Measurements from ENCODE around the gene COBL. TPM values are rescaled to one million over a fixed set of nuclear protein-coding genes. Genes with fewer than 3 reads are reported as not detected.

Gene COBL
- total RNA-seq, 1 experiment from 2014 or later = 0.39 TPM

- no TSS peak for BruUV-seq (replicated peaks)
- H3K36me3 ChIP-seq (ENCODE audit: control insufficient read depth, insufficient read depth, low read length) = no peaks in the 10 kb centered on the region
- CTCF ChIA-PET = no interaction called here
- in situ Hi-C loops (cut with HindIII; ENCODE audit: low pct_unique_long_range_greater_than_20kb, low sequenced_read_pairs) (no loop called here), intact Hi-C loops (cut with micrococcal nuclease; ENCODE audit: unreplicated experiment) (no loop called here)
- POLR2A ChIA-PET = no interaction called here
- DNase-seq (ENCODE audit: low read depth, low spot score) (no peak), ATAC-seq (no peak)
- TF ChIP-seq POLR2AphosphoS5 (IDR thresholded peaks at IDR 0.05; ENCODE audit: low read depth, low read length) = no peak
- no peak for TF ChIP-seq CTCF (IDR thresholded peaks at IDR 0.05)
- TF ChIP-seq TCF7L2 (IDR thresholded peaks at IDR 0.05; ENCODE audit: low read depth, low read length) = no peak
- TF ChIP-seq REST (IDR thresholded peaks at IDR 0.05; ENCODE audit: insufficient read depth in 1 of 2, low read depth in 2 of 2, low read length in 1 of 2) = no peak
- TF ChIP-seq SIN3A (IDR thresholded peaks at IDR 0.05; ENCODE audit: borderline replicate concordance, insufficient read depth, low read depth, low read length) = no peak
- H3K4me3 ChIP-seq (ENCODE audit: low read depth in 2 of 2, low read length in 2 of 2) = no peak overlapping the region
- H3K27me3 ChIP-seq (ENCODE audit: control insufficient read depth, insufficient read depth, low read length) = peaks cover 3% of the 10 kb centered on the region; the same call in 1 of the 2 replicates
- H3K27ac ChIP-seq (ENCODE audit: low read length) = no peak overlapping the region
- no peaks in the 10 kb centered on the region for H3K4me1 ChIP-seq (ENCODE audit: control insufficient read depth, insufficient read depth, low read length)
- no peaks in the 10 kb centered on the region for H3K9me3 ChIP-seq (ENCODE audit: control insufficient read depth, insufficient read depth, low read depth, low read length)
Measured at GRCh38 chr7:51043461-51043860, 273.1 kb downstream of the COBL start.

GRCh38 chr7:51040787-51041186 lies 275.8 kb downstream of the COBL start:
- CTCF ChIA-PET = no interaction called here

More at GRCh38 chr7:51040787-51041186, 275.8 kb downstream of the COBL start:
- POLR2A ChIA-PET = no interaction called here
- Histone ChIP-seq H3K27ac (ENCODE audit: low read length) (no peak overlapping the region), H3K4me1 (ENCODE audit: control insufficient read depth, insufficient read depth, low read length) (no peaks in the 10 kb centered on the region), H3K27me3 (ENCODE audit: control insufficient read depth, insufficient read depth, low read length) (peaks cover under 1% of the 10 kb centered on the region; the same call in 1 of the 2 replicates), H3K36me3 (ENCODE audit: control insufficient read depth, insufficient read depth, low read length) (no peaks in the 10 kb centered on the region), H3K9me3 (ENCODE audit: control insufficient read depth, insufficient read depth, low read depth, low read length) (no peaks in the 10 kb centered on the region), H3K4me3 (ENCODE audit: low read depth in 2 of 2, low read length in 2 of 2) (no peak overlapping the region)
- intact Hi-C loops (cut with micrococcal nuclease; ENCODE audit: unreplicated experiment) (no loop called here), in situ Hi-C loops (cut with HindIII; ENCODE audit: low pct_unique_long_range_greater_than_20kb, low sequenced_read_pairs) (no loop called here)
- ATAC-seq (no peak), DNase-seq (ENCODE audit: low read depth, low spot score) (no peak)
- BruUV-seq (replicated peaks) = no TSS peak
- TF ChIP-seq REST (IDR thresholded peaks at IDR 0.05; ENCODE audit: insufficient read depth in 1 of 2, low read depth in 2 of 2, low read length in 1 of 2) = no peak
- TF ChIP-seq TCF7L2 (IDR thresholded peaks at IDR 0.05; ENCODE audit: low read depth, low read length) = no peak
